Left forelimb (tissue), 1 donor: ENCODE results near the gene GGA3.

Experiments used
- DNase-seq: peaks from one replicate; pipeline ENCODE4 v3.0.0-alpha.2; 2018; ENCODE audit warnings: low spot score

The GGA3 gene

DNA sequence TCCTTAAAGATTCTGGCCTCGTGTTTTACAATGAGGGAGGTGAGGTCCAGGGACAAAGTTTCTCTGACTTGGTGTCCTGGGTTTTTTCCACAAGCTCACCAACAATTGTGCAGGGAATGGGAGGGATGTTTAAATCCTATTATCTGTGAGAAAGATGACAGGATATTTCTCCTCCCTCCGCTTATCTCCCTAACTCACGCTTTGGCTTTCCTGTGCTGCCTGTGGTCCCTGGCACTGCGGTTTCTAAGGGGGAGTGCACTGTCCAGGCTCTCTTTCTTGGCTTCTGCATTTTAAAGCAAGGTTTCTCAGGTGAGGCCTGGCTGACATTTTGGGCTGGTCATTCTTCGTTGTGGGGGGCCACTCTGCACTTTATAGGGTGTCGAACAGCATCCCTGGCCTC, 16.4 kb downstream of the GGA3 start:
- DNase-seq, result no peak

GRCh38 chr17:75244133-75244866, 17.1 kb downstream of the GGA3 start:
- no peak for DNase-seq

DNA sequence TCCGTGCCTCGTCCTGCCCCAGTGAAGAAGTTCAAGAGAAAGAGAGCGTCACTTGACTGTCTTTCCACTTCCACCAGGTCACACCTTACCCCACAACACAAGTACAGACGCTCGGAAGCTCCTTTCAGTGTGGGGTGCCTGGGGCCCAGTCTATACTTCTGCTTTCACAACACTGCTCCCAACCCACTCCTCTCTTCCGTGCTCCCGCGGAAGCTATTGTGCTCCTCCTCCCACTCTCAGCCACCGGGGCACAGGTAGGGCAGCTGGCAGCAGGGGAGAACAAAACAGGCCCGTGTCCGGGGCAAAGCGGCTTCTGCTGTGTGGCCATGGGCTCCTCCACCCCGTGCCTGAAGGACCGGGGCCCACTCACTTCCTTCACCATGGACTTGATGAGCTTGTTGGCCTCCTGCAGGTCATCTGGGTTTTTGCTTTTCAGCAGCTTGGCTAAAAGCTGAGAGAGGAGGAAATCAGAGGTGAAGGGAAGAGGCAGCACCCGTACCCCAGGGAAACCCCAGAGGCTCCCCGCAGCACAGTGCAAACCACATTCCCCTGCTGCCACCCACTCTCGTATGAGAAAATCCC, 18.9 kb downstream of the GGA3 start:
- DNase-seq, result no peak

DNA sequence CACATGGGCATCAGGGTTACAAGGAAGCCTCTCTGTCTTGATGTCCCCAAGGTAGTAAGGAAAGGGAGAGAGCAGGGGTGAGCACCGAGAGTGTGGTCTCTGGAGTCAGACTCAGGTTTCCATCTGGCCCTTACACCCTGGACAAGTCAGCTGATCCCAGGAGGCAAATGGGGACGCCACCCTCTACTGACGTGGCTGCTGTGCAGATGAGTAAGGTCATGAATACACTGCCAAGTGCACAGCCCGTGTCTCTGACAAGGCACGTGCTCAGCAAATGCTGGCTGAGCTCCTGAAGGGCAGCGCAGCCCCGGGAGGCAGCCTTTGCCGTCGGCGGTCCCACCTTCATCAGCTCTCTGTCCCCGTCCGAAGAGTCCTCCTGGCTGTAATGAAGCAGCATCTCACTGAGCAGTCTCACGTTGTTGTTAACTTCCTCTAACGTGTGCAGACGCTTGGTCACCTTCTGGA, 19.4 kb downstream of the GGA3 start:
- no peak for DNase-seq

DNA sequence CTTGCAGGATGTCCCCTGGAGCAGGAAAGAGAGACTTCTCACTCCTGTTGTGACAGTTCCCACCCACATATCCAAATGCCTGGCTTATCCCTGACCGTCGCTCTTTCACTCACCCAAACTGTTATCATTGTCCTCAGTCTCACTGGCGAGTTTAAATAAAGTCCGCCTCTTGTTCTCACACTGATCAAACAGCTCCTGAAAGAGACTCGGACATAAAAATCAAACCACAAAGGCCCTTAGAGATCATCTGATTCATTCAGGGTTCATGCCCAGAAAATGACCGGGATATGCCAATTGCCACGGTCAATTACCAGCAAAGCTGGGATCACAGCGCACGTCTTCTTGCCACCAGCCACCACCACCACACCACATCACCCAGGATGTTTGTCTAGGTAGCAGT, 19.9 kb downstream of the GGA3 start:
- no peak for DNase-seq

GRCh38 chr17:75241143-75241430, 20.3 kb downstream of the GGA3 start:
- no peak for DNase-seq

- DNase-seq, result no peak
Measured at GRCh38 chr17:75240394-75241142, 20.8 kb downstream of the GGA3 start.

DNA sequence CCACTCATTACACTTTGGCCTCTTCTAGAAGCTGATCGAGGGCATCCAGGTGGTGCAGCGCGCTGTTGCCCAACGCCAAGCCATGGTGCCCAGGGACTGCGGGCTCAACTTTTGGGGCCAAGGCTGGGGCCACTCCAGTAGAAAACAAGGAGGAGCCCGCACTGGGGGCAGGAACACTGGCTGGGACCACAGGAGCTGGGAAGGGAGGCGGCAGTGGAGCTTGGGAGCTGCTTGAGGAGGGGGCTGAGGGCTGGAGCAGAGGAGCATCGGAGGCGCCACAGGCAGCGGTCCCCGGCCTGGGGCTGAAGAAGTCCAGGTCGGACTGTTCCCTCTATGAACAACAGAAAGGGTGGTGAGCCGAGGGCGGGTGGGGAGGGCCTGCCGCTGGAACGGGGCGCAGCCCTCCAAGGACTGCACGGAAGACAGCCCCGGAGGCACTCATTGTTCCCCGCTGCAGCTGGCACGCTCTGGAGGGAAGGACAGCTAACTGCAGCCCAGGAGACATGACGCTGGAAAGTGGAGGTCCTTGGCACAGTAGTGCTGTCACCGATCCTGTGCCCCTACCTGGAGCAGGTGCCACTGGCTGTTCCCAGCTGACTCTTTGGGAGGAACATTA, 21.5 kb downstream of the GGA3 start:
- no peak for DNase-seq

DNA sequence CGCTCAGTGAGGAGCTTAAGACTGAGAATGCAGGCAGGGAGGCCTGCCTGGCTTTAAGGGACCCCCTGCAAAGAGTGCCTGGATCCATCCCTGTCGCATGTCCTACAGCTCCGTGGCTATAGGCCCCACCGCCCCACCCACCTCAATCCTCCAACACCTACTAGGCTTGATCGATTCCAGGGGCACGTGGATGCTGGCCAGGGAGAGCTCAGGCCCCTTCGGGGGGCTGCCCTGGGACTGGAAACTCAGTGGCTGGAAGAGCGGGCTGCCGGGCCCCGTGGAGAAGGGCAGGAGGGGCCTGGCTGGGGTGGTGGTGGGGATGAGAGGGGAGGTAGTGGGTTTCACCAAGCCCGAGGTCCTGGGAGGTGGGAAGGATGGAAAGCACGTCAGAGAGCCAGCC, 22.2 kb downstream of the GGA3 start:
- no peak for DNase-seq

DNA sequence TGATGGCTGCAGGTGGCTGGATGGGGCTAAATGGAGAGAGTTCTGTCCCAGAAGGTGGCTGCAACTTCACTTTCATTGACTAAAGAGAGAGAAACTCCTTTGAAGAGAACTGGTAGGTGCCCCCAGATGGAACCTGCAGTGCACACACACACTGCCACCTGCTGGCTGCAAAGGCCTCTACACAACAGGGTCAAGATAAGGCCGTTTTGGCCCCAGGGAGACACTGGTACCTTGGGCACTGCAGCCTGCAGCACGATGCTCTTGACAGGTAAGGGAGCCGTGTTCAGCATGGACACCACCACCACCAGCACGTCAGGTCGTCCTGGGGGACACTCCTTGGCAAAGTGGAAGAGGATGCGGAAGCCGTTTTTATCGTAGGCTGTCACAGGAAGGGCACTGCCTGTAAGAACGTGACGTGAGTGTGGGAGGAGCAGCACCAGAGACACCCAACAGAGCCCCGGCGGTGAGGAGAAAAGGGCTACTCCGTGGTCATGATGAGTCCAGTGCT, 22.7 kb downstream of the GGA3 start:
- DNase-seq, result no peak

DNA sequence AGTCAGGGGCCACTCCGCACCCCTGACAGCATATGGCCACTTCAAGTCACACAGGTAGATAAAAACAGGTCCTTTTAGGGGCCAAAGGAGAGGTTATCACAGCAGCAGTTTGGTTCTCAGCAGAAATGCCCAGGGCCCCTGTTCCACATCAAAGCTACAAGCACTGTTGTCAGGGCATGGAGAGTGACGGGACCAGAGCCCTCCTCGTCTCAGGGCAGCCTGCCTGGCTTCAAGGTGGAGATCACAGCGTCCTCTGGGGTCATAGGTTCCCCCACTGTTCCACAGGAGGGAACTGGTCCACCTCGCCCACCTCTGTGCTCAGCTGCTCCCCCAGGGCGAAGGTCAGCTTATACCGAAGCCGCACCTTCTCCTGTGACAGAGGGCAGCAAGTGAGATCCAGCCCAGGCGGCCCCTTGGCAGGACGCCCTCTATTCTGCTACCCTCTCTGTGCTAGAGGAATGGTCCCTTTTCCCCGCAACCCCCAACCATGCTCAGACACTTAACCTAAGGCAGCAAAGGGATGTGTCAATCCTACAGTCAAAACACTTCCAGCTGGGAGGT, 23.3 kb downstream of the GGA3 start:
- DNase-seq, result no peak

GRCh38 chr17:75237100-75238014, 24.0 kb downstream of the GGA3 start:
- DNase-seq, result no peak

DNA sequence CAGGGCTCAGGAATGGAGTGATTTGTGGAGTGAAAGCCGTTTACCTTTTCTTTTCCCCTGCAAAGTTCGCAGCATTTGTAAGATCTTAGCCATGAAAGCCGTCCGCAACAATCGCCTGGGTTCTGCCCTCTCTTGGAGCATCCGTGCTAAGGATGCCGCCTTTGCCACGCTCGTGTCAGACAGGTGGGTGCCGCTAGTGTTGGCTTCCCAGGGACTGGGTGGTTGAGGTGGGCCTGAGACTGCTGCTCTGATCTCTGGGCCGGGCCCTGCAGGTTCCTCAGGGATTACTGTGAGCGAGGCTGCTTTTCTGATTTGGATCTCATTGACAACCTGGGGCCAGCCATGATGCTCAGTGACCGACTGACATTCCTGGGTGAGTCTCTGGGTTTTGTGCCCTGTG, 28.6 kb downstream of the GGA3 start:
- DNase-seq, result no peak

DNA sequence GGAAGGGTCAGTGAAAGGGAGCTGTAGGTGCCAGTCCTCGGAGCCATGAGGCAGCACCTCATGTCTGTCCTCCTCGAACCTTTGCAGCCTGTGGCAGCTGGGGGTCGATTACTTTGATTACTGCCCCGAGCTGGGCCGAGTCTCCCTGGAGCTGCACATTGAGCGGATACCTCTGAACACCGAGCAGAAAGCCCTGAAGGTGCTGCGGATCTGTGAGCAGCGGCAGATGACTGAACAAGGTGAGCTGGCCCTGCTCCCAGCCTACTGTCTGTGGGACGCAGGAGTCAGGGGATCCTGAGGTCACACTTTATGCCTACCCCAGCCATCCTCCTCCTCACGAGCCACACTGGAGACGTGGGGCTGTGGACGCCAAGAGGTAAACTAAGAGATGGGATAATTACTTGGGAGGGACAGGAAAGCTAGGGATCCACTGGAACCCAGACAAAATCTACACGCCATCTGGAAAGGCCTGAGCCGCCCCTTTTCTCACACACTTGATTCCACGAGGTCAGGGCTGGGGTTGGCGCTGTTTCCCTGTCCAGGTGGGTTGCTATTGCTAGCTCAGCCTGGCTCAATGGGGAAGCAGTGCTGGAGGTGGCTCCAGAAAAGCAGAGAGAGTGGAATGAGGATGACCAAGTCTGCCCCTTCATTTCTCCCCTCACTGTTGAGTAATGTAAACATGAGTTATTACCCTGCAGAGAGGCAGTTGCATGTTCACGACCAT, 29.5 kb downstream of the GGA3 start:
- no peak for DNase-seq

- no peak for DNase-seq
Measured at GRCh38 chr17:75231071-75231470, 30.3 kb downstream of the GGA3 start.

GRCh38 chr17:75228847-75229246, 32.6 kb downstream of the GGA3 start:
- DNase-seq, result no peak

DNA sequence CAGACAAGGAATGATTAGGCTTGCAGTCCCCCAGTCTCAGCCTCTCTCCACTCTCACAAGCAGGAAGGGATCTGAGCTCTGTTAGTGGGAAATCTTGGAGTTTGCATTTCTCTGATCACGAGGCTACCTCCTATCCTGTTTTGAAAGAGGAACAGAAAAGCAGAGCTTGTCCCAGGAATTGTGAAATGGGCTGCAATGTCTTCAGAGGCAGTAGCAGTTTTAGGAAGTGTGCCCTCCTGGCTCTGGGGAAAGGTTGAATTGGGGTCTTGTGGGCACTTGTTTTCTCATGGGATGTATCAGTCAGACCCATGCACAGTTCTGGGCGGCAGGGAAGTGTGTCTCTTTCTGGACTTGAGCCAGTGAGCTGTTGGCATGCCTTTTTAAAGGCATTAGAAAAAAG, 33.1 kb downstream of the GGA3 start:
- no peak for DNase-seq

- no peak for DNase-seq
Measured at GRCh38 chr17:75227729-75228128, 33.7 kb downstream of the GGA3 start.

- DNase-seq, result no peak
Measured at GRCh38 chr17:75225016-75225415, 36.4 kb downstream of the GGA3 start.

- DNase-seq, result no peak
Measured at GRCh38 chr17:75219815-75220214, 41.6 kb downstream of the GGA3 start.

GRCh38 chr17:75218131-75218530, 43.3 kb downstream of the GGA3 start:
- no peak for DNase-seq
